Glutamatergic neuron (in vitro differentiated cells): ENCODE data around the gene FUBP3. TPM values are rescaled to one million over a fixed set of nuclear protein-coding genes. Genes with fewer than 3 reads are reported as not detected.
A peak's percentile ranks its signal among the peaks of the same experiment; 100 is the strongest.

Source experiments
- DNase-seq: peaks from one replicate; pipeline ENCODE4 v3.0.0; 2022
- H3K27ac Mint-ChIP-seq: one replicate; pipeline ENCODE4 v1.8.0; 2020; ENCODE audit warnings: mild to moderate bottlenecking, mixed read lengths, inconsistent platforms; ENCODE audit not compliant: unreplicated experiment
- H3K27me3 Mint-ChIP-seq: one replicate; pipeline ENCODE4 v1.8.0; 2020; ENCODE audit warnings: mild to moderate bottlenecking, moderate library complexity, mixed read lengths, inconsistent platforms; ENCODE audit not compliant: unreplicated experiment
- H3K36me3 Mint-ChIP-seq: one replicate; pipeline ENCODE4 v1.8.0; 2020; ENCODE audit warnings: mild to moderate bottlenecking, mixed read lengths, inconsistent platforms; ENCODE audit not compliant: unreplicated experiment
- H3K4me1 Mint-ChIP-seq: one replicate; pipeline ENCODE4 v1.8.0; 2020; ENCODE audit warnings: mild to moderate bottlenecking, low read depth, mixed read lengths, inconsistent platforms; ENCODE audit not compliant: unreplicated experiment
- H3K4me3 Mint-ChIP-seq: one replicate; pipeline ENCODE4 v1.8.0; 2020; ENCODE audit warnings: mild to moderate bottlenecking, mixed read lengths, inconsistent platforms; ENCODE audit not compliant: unreplicated experiment
- H3K9me3 Mint-ChIP-seq: one replicate; pipeline ENCODE4 v1.8.0; 2020; ENCODE audit warnings: mild to moderate bottlenecking, moderate library complexity, mixed read lengths, inconsistent platforms; ENCODE audit not compliant: unreplicated experiment
- total RNA-seq: library from RNA; stranded (reverse); fragmentation: NEBNext Ultra II Directional; extraction: Animal tissue kit (Norgen Biotek cat#: 25700); gene quantifications from one replicate; pipeline ENCODE4 v1.2.1, GENCODE V29; 2021; ENCODE audit not compliant: unreplicated experiment
- TF ChIP-seq, protein P1 (sequence below): fragments of 200-600 bp; sonication (generic); IDR thresholded peaks from one replicate; pipeline ENCODE4 v1.5.0; 2021; ENCODE audit not compliant: partially characterized antibody, unreplicated experiment

The FUBP3 gene
- total RNA-seq, 1 donor from 2014 or later = 76.8 TPM

DNA sequence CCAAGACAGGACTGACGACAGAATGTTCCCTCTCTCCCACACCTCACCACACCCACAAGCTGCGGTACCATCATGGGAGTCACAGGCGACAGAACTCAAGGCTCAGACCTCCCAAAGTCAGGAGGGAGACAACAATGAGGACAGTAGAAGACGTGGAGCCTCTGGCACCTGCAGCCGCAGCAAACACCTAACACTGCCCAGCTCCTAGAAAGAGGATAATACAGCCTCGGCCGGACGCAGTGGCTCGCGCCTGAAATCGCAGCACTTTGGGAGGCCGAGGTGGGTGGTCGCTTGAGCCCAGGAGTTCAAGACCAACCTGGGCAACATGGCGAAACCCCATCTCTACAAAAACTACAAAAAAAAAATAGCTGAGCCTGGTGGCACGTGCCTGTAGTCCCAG, 71.8 kb downstream of the FUBP3 start:
- H3K27me3 Mint-ChIP-seq = peaks cover 5% of the 10 kb centered on the region
- H3K36me3 Mint-ChIP-seq = peaks cover 3% of the 10 kb centered on the region
- no peaks in the 10 kb centered on the region for H3K4me1 Mint-ChIP-seq

DNA sequence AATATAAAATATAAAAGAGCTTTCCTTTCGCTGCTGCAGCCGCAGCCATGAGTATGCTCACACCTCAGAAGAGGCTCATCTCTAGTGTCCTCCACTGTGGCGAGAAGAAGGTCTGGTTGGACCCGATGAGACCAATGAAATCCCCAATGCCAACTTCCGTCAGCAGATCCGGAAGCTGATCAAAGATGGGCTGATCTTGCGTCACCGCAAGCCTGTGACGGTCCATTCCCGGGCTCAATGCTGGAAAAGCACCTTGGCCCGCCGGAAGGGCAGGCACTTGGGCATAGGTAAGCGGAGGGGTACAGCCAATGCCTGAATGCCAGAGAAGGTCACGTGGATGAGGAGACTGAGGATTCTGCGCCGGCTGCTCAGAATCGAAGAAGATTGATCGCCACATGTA, 72.4 kb downstream of the FUBP3 start:
- Mint-ChIP-seq H3K4me3 (no peak overlapping the region), H3K27me3 (peaks cover 10% of the 10 kb centered on the region), H3K36me3 (peaks cover 2% of the 10 kb centered on the region), H3K9me3 (peaks cover 1% of the 10 kb centered on the region), H3K4me1 (no peaks in the 10 kb centered on the region), H3K27ac (no peak overlapping the region)
- no peak for DNase-seq
- TF ChIP-seq, protein P1, sequence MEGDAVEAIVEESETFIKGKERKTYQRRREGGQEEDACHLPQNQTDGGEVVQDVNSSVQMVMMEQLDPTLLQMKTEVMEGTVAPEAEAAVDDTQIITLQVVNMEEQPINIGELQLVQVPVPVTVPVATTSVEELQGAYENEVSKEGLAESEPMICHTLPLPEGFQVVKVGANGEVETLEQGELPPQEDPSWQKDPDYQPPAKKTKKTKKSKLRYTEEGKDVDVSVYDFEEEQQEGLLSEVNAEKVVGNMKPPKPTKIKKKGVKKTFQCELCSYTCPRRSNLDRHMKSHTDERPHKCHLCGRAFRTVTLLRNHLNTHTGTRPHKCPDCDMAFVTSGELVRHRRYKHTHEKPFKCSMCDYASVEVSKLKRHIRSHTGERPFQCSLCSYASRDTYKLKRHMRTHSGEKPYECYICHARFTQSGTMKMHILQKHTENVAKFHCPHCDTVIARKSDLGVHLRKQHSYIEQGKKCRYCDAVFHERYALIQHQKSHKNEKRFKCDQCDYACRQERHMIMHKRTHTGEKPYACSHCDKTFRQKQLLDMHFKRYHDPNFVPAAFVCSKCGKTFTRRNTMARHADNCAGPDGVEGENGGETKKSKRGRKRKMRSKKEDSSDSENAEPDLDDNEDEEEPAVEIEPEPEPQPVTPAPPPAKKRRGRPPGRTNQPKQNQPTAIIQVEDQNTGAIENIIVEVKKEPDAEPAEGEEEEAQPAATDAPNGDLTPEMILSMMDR = no peak

More for the DNA sequence above, 71.8 kb downstream of the FUBP3 start:
- Mint-ChIP-seq H3K4me3 (no peak overlapping the region), H3K27ac (no peak overlapping the region), H3K9me3 (peaks cover 1% of the 10 kb centered on the region)
- DNase-seq = no peak
- TF ChIP-seq, protein P1 = no peak

DNA sequence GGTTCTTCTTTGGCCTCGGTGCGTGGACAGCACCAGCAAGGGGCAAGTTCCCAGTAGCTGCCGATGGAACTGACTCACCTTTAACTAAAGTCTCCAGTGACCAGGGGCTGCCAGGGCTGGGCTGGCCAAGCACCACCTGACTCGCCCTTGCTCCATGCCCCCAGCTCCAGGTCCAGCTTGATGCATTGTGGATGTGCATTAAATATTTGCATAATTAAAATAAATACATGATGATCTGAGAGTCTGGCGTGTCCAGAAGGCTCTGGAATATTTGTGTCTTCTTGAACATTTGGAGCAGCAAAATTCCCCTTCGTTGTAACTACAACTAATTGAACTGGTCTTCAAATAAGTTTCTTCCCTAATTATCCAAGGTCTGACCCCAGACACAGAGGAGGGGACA, 75.5 kb downstream of the FUBP3 start:
- TF ChIP-seq, protein P1 = no peak
- H3K4me3 Mint-ChIP-seq = no peak overlapping the region
- H3K27ac Mint-ChIP-seq = no peak overlapping the region
- peaks cover 29% of the 10 kb centered on the region for H3K27me3 Mint-ChIP-seq
- no peak for DNase-seq
- H3K36me3 Mint-ChIP-seq = peaks cover 6% of the 10 kb centered on the region
- H3K4me1 Mint-ChIP-seq = no peaks in the 10 kb centered on the region
- peaks cover 3% of the 10 kb centered on the region for H3K9me3 Mint-ChIP-seq

DNA sequence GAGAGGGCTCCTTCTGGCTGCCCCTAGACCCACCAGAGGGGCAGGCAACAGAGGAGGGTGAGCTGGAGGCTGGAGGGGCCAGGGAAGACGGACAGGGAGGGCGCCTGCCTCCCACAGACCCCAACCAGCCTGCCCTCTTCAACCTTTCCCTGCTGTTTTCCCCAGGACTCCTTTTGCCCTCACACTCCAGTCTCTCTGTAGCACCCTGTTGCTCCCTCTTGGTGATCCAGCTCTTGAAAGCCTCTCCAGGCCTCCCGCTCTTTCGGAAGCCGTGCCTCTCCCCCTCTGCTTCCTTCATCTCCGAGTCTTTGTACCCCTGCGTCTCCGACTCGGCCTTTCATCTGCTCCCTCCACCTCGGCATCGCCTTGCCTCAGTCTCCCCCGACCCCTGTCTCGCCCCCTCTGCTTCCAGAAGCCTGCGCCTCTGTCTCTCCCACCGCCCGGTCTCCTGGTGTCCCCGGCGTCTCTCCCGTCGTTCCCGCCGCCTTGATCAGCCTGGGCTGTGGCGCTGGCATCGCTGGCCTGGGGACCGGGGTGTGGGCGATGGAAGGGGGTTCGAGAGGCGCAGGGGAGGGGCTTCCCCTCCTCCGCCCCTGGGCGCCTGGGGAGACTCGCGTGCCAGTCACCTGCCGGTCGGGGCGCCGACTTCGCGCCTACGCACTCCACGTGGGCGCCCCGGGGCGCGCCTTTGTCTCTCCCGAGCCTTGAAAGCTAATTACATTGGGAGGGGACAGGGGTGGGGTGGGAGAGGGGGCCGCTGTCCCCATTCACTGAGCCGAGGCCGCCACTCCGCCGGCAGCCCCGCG, 79.7 kb downstream of the FUBP3 start:
- H3K27me3 Mint-ChIP-seq = peaks cover 37% of the 10 kb centered on the region
- H3K4me3 Mint-ChIP-seq = no peak overlapping the region
- no peak for DNase-seq
- TF ChIP-seq, protein P1 = no peak
- peaks cover 6% of the 10 kb centered on the region for H3K36me3 Mint-ChIP-seq
- no peaks in the 10 kb centered on the region for H3K4me1 Mint-ChIP-seq
- H3K9me3 Mint-ChIP-seq = peaks cover 3% of the 10 kb centered on the region
- no peak overlapping the region for H3K27ac Mint-ChIP-seq

DNA sequence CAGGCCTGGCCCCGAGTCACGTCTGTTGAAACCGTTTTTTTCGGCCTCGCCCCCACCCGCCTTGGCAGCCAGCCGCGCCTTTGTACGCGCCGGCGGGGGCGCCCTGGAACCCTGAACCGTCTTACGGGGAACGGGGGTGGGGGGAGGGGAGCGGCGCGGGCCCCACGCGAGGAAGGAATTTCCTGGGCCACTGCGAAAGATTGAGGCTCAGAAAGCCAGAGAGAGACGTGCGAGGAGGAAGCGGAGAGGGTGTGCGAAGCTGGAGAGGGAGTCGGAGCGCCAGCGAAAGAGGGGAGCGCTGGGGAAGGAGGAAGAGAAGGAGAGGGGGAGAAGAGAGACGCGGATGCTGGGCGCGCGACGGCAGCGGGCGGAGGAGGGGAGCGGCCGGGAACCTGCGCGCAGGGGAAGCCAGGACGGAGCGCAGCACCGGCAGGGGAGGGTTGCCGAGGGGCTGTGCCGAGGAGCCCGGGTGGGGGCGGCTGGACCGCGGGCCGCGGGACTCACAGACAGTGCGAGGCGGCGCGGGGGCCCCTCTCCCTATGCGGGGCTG, 80.4 kb downstream of the FUBP3 start:
- H3K4me3 Mint-ChIP-seq = peak overlapping the region; percentile 69
- H3K9me3 Mint-ChIP-seq = peaks cover 3% of the 10 kb centered on the region
- no peaks in the 10 kb centered on the region for H3K4me1 Mint-ChIP-seq
- H3K27me3 Mint-ChIP-seq = peaks cover 39% of the 10 kb centered on the region
- TF ChIP-seq, protein P1 = no peak
- peaks cover 6% of the 10 kb centered on the region for H3K36me3 Mint-ChIP-seq
- H3K27ac Mint-ChIP-seq = no peak overlapping the region
- DNase-seq = peak; percentile 41
